Activated CD8-positive, alpha-beta memory T cell treated with anti-CD3 and anti-CD28 coated beads, Interleukin-2, amount 50 U/mL, for 1 hour (primary cell): ENCODE results near the gene LTBR.

Source experiments
- DNase-seq: peaks from one replicate; pipeline ENCODE4 v3.0.0-alpha.2; 2020; ENCODE audit errors: extremely low read depth

The LTBR gene

DNA sequence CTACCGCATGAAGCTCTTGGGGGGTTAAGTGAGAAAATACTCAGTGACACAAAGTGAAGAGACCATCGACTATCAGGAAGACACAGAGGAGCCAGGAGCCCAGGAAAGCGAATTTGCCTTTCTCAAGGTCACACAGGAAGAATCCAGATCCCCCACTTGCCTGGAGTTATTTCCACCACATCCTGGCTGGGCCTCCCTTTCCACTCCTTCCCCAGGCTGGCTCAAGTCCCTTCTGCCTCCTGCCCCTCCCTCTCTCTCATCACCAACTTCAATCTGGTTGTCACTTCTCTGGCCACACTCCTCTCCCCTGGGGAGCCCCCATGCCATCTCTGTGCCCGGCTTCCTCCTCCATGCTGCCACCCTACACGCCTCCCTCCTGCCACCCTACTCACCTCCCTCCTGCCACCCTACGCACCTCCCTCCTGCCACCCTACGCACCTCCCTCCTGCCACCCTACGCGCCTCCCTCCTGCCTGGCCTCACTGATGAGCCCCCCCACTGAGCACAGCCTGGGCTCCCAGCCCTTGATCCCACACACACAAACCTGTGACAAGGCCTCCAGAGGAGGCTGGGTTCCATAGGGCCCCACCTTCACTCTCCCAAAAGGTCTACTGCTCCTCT lies 14.9 kb upstream of the LTBR start:
- no peak for DNase-seq

DNA sequence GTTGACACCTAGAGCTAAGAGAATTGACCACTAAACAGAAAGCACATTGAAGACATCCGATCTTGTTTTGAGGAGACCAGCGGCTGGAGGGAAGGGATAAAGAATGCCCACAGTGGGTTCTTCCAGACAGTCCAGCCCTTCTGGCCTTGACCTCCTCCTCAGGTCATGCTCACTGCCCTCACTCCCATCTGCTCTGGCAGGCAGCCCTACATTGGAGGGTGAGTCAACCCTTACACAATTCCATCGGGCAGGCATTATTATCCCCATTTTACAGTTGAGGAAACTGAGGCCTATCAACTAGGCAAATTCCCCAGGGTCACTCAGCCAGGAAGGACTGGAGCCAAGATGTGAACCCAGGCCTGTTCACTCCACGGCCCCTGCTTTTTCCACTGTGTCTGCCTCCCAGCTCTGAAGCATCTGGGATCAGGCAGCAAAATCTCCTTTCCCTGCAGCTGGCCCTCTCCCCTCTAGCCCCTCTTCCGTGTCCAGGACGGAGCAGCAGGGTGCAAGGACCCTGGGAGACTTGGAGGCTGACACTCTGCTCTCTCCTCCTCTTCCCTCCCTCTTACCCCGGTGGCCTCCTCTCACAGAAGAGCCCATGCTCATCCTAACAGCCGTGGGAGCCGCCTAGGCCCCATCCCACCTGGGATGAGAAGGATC lies 13.9 kb upstream of the LTBR start:
- no peak for DNase-seq

DNA sequence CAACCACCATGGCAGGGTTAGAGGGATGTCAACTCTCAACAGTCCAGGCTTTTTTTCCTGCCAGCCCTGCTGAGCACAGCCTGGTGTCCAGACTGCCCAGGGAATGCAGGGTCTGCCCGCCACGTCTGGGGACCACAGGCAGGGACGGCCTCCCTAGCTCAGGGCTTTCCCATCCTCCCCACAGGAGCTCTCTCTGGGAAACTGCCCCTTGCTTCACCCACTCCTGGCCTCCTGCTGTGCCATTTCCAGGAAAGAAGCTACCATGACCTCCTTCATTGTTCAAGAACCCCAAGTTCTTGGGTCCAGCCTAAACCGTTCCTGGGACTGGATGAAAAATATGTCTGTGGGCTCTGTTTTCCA lies 13.4 kb upstream of the LTBR start:
- DNase-seq: no peak

DNA sequence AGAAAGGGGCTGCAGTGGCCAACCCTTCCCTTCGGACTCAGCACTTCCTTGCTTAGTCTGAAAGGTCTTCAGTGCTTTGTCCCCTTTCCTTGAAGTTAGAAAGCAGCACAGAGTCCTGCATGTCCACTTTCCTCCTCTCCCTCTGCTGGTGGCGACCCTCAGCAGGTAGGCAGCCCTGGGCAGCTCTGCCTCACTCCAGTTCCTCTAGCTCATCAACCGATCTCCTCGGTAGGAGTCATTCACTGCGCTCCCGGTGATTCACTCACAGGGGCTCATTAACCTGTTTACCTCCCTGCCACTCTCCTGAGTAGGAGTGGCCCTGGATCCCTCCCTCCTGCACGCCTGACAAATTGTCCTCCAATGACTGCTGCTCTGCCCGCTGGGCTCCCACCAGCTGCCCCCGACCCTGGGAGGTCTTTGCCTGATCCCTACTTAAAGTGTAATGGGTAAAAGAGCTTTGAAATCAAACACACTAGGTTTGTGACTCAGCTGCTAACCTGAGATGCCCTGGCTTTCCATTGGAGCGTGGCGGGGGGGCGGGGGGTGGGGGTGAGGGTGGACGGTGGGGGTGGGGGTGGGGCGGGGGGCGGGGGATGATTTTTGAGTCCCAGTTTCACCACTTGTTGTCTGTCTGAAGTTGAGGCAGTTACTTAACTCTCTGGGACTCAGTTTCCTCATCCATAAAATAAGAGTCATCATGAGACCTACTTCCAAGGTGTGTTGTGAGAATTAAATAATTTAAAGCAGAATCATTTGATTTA lies 12.8 kb upstream of the LTBR start:
- no peak for DNase-seq

DNA sequence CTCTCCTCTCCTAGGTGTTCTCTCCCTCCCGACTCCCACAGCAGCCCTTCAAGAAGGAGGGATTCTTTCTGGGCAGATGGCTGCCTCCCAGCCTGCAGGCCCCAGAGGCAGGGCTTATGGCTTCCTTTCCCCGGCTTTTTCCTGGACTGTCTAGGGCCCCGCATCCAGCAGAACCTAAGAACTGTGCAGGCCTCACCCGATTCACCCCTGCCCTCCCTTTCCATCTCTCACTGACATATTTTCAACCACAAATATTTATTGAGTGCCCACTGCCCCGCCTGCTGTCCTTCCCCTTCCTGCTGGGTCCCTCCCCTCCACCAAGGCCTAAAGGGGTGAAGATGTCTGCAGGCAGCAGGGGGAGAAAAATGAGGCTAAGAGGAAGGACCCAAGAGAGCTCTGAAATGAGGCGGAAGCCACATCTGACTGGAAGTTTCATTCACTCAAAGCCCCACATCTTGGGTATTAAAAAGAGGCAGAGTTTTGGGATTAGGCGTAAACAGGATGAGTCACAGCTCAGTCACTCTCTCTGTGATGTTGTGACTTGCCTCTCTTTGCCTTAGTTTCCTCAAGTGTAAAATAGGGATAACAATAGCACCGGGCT lies 11.5 kb upstream of the LTBR start:
- DNase-seq: no peak

DNA sequence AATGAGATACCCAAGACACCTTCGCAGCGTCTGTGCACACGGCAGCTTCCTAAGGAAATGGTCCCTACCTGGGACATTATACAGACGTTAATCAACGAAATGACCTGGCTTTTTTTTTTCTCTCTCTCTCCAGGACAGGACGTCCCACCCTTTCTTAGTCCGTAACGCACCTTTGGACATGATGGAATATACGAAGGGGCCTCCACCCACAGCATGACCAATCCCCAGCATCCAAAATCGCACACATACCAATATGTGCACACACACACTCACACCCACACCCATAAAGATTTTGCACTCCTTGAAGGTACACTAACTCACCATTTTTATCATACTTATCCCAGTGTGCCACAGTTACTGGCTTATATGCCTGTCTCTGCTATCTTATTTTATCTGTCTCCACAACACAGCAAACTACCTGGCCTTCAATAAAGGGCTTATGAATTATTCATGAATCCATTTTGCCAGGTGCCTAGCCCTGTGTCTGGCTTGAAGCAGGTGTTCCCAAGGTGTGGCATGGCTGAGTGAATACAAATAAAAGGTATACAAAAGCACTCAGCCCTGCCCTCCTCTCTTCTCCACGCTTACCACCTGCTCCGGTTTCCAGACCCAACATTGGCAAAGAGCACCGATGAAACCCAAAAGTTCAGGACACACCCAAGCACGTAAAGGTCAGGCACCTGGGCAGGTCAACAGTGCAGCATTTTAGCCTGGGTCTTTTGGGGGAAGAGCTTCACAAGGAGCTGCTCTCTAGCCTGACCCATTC lies 10.8 kb upstream of the LTBR start:
- DNase-seq: no peak

DNA sequence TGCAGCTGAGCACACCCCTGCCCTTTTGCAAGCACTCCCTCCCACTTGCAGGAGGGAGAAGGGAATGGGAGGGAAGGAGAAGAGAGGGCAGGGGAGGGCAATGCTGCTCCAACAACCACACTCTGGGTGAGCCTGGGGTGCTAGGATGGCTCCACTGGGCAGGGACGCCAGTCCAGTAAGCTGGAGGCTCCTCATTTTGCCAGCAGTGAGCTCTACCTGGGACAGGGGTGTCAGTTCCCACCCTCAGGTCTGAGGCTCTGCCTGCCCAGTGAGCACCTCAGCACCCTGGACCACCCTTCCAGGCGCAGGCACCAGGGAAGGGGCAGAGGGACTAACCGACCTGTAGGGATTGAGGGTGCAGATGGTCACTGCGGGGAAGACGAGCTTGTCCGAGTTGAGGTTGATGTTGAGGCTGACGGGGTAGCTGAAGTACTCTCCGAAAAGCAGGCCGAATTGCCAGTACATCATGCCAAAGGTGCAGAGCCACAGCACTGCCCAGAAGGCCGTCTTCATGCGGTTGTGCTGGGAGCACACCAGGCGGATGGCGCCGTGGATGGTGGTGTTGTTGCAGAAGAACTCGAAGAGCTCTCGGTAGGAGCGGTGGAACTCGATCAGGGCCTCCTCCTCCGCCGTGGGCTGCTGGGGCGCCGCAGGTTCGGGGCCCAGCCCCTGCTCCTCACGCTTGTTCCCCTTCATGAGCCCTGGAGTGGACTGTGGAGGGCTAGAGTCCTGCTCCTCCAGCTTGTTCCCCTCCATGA lies 9.8 kb upstream of the LTBR start:
- no peak for DNase-seq

DNA sequence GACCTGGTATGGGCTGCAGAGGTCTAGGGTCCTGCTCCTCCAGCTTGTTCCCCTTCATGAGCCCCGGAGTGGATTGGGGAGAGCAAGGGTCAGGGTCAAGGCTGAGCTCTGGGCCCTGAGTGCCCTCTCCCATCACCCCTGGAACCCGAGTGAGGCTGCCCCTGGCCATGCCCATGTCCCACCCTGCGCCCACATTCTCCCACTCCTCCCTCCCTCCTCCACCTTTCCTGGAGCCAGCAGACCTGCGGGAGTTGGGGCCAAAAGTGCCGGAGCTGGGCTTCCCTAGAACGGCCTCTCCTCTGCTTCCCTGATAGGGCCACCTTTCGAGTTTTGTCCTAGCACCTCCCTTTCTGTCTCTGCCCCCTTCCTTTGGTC lies 9.2 kb upstream of the LTBR start:
- DNase-seq: no peak

DNA sequence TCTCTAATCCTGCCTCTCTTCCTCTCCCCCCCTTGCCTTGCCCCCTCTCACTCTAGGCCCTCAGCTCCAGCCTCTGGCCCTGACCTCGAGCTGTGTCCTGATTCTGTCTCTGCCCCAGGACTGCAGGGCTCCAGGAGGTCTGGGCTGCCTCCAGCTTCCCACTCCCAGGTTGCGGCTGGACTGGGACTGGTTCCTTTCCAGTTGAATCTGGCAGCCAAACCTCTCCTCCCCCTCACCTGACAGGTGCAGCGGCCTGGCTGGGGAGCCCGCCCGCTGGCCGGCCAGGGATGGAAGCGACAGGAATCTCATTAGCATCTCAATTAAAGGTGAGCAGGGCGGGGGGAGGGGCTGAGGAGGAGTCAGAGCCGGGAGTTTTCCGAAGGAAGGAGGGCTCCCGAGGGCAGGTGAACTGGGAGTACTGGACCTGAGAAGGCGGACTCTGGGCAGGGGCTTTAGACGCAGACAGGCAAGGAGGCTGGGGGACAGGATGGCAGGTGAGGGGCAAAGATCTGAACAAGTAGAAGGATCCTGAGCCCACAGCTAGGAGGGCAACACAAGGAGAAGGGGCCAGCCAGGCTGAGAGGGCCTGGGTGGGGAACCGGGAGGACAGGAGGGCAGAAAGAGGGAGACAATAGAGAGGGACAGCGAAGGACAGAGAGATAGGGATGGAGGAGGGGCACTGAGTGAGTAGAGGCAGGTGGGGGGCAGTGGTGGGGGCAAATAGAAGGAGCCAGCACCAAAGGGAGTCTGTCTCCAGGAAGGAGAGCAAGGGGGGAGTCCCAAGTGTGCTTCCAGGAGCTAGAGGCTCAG lies 8.5 kb upstream of the LTBR start, which contains the start of gene SCNN1A:
SCNN1A (minus strand) TSS at position 295 of the 810 bp plus-strand sequence. CDS start 780 bp downstream, outside the sequence.
- DNase-seq: no peak

DNA sequence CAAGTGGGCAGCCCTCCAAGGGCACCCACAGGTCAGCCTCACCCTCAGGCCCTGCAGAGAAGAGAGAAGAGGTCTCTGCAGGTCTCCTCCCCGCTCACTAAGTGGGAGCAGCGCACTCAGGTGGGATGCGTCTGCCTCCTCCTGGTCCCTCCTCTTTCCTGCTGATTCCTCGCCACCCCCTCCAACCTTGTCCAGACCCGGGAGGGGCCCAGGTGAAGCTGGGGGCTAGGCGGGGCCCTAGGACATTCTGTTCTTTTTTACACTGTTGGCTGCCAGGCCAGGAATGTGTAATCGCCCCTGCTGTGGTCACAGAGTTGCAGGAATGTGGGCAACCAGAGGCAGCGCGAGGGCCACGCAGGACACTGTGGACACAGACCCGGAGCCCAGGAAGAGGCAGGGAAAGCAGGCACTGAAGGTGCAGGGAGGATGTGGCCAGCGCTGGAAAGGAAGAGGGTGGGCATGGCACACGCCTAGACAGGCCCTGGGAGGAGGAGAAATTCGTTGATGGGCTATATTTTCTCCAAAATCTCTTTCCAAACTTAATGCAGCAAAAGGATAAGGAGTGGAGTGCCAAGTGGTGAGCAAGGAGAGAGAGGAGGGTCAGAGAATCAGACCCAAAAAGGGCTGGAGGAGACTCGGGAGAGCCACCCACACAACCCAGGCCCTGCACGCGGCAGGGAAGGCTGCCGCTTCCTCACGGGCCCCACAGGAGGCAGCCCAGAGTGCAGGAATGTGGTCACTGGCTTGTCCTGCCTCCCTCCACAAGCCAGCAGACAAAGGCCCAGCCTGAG lies 7.7 kb upstream of the LTBR start:
- no peak for DNase-seq

DNA sequence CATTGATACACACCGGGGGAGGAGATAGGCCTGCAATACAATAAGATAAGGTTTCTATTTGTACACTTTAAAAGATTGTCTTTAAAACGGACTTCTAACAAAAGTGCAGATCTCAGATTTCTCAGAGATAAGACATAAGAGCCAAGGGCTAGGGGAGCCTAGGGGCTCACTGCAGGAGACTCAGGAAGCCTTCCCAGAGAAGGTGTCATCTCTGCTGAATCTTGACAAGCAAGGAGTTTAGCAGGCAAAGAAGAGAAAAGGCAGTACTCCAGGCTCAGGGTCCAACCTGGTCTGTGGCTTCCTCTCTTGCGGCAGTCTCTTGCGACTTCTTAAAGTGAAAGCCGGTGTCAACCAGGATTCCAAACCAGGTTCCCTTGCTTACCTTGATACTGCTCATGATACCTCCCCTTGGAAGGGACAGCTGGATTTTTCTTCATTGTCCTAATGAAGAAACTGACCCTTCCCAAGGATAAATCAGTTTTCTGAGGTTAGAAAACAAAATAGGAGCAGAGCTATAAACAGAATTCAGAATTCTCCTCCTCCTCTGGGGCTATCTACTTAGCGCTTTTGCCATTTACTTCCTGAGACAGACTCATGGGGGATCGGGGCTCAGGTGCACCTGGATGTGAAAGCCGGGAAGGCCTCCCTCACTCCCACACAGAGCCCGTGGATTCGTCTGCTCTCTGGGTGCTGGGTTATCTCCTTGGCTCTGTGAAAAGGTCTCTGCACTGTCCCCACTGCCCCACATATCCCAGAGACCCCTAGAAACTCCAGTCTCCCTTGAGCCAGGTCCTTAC lies 6.9 kb upstream of the LTBR start:
- DNase-seq: no peak

DNA sequence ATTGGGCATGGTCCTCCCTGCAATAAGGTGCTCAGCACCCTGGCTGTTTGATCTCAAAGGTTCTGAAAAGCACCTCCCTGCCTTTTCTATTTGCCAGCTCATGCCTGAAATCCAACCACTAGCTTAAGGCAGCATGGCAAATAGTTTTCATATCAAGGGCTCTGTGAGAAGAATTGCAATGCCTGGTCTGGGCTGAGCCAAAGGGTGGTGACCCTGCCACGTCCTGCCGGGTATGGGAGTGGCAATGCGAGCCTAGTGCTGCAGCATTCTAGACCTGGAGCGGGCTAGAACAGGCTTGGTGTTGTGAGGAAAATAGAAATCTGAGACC lies 6.3 kb upstream of the LTBR start:
- DNase-seq: no peak

DNA sequence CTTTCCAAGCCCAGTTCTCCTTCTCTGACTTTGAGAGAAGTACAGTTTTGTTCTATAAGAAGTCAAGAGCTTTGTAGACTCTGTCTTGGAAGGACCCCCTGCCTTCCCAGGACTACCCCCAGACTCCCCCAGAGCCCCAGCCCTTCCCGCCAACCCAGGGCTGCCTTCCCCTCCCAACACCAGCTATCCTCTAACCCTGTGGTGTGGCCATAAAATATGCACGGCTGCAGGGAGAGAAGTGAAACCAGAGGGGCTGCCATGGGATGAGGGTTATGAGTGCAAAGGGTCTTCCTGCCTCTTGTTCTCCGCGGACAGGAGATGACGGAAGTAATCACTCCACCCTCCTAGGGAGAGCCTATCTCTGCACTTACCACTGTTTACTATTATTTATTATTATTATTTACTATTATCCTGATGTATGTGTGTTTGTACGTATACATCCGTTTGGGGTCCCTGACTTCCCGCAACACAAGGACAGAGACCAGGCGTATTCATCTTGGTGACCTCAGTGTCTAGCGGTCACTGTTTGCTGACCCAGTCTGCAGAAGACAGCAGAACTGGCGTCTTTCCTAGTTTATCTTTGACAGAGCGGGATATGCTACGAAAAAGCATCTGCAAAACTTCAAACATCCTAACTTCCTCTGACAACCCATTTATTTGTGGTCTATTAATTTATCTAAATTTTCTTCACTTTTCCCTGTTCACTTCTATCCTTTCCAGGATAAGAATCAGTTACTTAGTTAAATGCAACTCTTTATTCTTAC lies 5.1 kb upstream of the LTBR start:
- DNase-seq: no peak

DNA sequence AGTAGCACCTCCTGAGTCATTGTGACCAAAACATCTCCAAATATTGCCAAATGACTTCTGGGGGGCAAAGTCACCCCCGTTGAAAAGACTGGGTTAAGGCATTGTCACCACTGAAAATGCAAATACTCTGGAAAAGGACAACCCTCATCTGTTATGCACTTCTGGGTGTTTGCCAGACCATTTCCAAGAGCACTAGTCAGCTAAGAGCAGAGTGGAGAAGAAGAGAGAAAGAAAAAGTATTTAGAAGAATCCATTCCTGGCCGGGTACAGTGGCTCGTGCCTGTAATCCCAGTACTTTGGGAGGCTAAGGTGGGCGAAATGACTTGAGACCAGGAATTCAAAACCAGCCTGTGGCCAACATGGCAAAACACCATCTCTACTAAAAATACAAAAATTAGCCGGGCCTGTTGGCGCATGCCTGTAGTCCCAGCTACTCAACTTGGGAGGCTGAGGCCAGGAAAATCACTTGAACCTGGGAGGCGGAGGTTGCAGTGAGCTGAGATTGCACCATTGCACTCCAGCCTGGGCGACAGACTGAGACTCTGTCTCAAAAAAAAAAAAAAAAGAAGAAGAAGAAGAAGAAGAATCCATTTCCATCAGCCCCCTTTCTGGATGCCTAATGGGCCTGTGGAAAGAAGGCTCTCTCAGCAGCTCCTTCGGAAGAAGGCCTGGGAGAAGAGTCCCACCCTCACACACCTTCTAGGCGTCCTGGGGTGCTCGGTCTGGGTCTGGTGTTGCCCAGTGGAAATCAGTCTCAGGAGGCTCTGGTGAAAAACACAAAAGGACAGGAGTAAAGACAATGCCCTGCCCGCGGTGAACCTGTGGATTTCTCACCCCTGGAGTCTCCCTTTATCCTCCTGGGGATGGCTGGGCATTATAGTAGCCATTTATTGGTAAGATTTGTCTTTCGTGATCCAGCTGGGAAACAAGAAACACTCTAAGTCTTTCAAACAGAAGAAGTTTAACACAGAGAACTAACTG lies 3.5 kb upstream of the LTBR start:
- no peak for DNase-seq

DNA sequence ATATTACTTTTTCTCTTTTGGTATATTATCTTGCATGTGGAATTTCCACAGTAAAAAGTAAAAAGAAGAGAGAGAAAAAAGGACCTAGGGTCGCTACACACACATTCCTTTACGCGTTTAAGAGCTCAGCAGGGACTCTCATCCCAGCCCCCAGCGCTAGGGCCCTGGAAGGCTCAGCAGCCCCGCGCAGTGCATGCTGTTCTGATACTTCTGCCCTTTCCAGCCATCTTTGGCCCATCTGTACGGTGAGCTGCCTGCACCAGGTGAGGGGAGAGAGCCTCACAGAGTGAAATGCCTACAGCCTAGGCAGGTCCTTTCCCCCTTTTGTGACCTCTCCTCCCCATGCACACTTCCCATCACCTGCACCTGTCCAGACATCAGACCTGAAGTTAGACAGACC lies 1.6 kb upstream of the LTBR start:
- no peak for DNase-seq

DNA sequence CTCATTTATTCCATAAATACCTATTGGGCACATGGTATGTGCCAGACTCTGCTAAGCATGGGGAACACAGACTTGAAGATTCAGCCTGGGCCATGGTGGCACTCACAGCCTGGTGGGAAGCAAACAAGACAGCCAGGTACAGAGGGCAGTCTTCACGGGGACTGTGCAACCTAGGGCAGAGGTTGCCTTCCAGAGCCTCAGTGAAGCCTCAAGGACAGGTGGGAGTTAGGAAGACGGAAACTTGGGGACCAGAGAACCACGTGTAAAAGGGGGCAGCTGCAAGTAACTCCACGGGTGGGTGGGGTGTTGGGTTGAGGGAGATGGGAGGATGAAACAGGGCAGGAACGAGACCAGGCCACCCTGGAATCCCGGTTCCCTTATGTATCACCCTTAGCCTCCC lies 980 bp upstream of the LTBR start:
- DNase-seq: no peak
